ENCODE data around the gene RPL23.

Gene RPL23

GRCh38 chr17:38886643-38887010 is 33.1 kb upstream of the RPL23 start:
- CTCF ChIA-PET = no interaction called here
- POLR2A ChIA-PET = interaction anchor here (1.2 to 4.3 kb wide), 2 partner anchors 16 to 33 kb away, joined by 4 to 24 read pairs; partner anchors contain the start of genes LASP1 and RPL23

GRCh38 chr17:38885728-38886642 is 32.5 kb upstream of the RPL23 start:
- POLR2A ChIA-PET = interaction anchor here (1.2 to 4.3 kb wide), 3 partner anchors 16 to 61 kb away, joined by 3 to 24 read pairs (median 4); partner anchors contain the start of genes CWC25, LASP1 and RPL23
- TF ChIP-seq LEF1 (IDR thresholded peaks at IDR 0.05; ENCODE audit: borderline replicate concordance) (no peak), PKNOX1 (IDR thresholded peaks at IDR 0.05) (no peak), FOXM1 (IDR thresholded peaks at IDR 0.05; ENCODE audit: borderline replicate concordance) (no peak), TARDBP (IDR thresholded peaks at IDR 0.05) (no peak)
- DNase-seq (ENCODE audit: extremely low spot score) = no peak
- CTCF ChIA-PET = interaction anchor here (0.6 kb wide), 1 partner anchor 82 kb away, joined by 3 read pairs; no protein-coding TSS in a partner anchor

More at GRCh38 chr17:38886643-38887010, 33.1 kb upstream of the RPL23 start:
- no peak for TF ChIP-seq L3MBTL2 (conservative IDR thresholded peaks at IDR 0.05)
- TF ChIP-seq SUZ12 (IDR thresholded peaks at IDR 0.05) = no peak
- TF ChIP-seq BHLHE40 (IDR thresholded peaks at IDR 0.05; ENCODE audit: borderline replicate concordance) = no peak
- TF ChIP-seq TARDBP (IDR thresholded peaks at IDR 0.05) = no peak
- no peak for TF ChIP-seq SP1 (IDR thresholded peaks at IDR 0.05)
- TF ChIP-seq FOXA1 (IDR thresholded peaks at IDR 0.05) = no peak
- no peak for TF ChIP-seq FOXK2 (IDR thresholded peaks at IDR 0.05)
- no peak for TF ChIP-seq FOXM1 (IDR thresholded peaks at IDR 0.05; ENCODE audit: borderline replicate concordance)
- TF ChIP-seq ARNT (IDR thresholded peaks at IDR 0.05) = no peak
- TF ChIP-seq PKNOX1 (IDR thresholded peaks at IDR 0.05) = no peak
- TF ChIP-seq ZNF384 (IDR thresholded peaks at IDR 0.05) = no peak
- no peak for TF ChIP-seq NFRKB (IDR thresholded peaks at IDR 0.05)
- no peak for TF ChIP-seq HDGF (IDR thresholded peaks at IDR 0.05; ENCODE audit: borderline replicate concordance)
- no peak for TF ChIP-seq CTBP1 (IDR thresholded peaks at IDR 0.05; ENCODE audit: borderline replicate concordance)
- TF ChIP-seq ELF4 (IDR thresholded peaks at IDR 0.05) = no peak
- DNase-seq (ENCODE audit: extremely low spot score) = no peak

GRCh38 chr17:38885044-38885727 is 31.7 kb upstream of the RPL23 start:
- no peak for DNase-seq (ENCODE audit: extremely low spot score)
- no peak for TF ChIP-seq SUZ12 (IDR thresholded peaks at IDR 0.05)
- TF ChIP-seq LEF1 (IDR thresholded peaks at IDR 0.05; ENCODE audit: borderline replicate concordance) = no peak
- TF ChIP-seq L3MBTL2 (conservative IDR thresholded peaks at IDR 0.05) = no peak
- no peak for TF ChIP-seq NFRKB (IDR thresholded peaks at IDR 0.05)
- TF ChIP-seq ARNT (IDR thresholded peaks at IDR 0.05) = no peak
- TF ChIP-seq FOXM1 (IDR thresholded peaks at IDR 0.05; ENCODE audit: borderline replicate concordance) = no peak
- no peak for TF ChIP-seq SP1 (IDR thresholded peaks at IDR 0.05)
- no peak for TF ChIP-seq TARDBP (IDR thresholded peaks at IDR 0.05)
- no peak for TF ChIP-seq ZNF384 (IDR thresholded peaks at IDR 0.05)
- TF ChIP-seq ELF4 (IDR thresholded peaks at IDR 0.05) = no peak
- no peak for TF ChIP-seq BHLHE40 (IDR thresholded peaks at IDR 0.05; ENCODE audit: borderline replicate concordance)
- ChIA-PET CTCF (interaction anchor here (0.6 kb wide), 1 partner anchor 81 kb away, joined by 3 read pairs; no protein-coding TSS in a partner anchor), POLR2A (interaction anchor here (1.1 to 4.3 kb wide), 4 partner anchors 13 to 60 kb away, joined by 3 to 24 read pairs (median 4); partner anchors contain the start of genes CWC25, LASP1 and RPL23)

GRCh38 chr17:38883592-38884526 is 30.3 kb upstream of the RPL23 start:
- ChIA-PET POLR2A (interaction anchor here (0.7 to 4.3 kb wide), 2 partner anchors 13 kb away, joined by 5 to 24 read pairs; partner anchors contain the start of gene LASP1), CTCF (no interaction called here)
- peak; percentile 53; the same call in 1 of the 2 replicates for TF ChIP-seq ZNF384 (IDR thresholded peaks at IDR 0.05)
- TF ChIP-seq TARDBP (IDR thresholded peaks at IDR 0.05) = no peak
- no peak for DNase-seq (ENCODE audit: extremely low spot score)

- DNase-seq (ENCODE audit: extremely low spot score) = no peak
- TF ChIP-seq L3MBTL2 (conservative IDR thresholded peaks at IDR 0.05) (no peak), LEF1 (IDR thresholded peaks at IDR 0.05; ENCODE audit: borderline replicate concordance) (no peak), BHLHE40 (IDR thresholded peaks at IDR 0.05; ENCODE audit: borderline replicate concordance) (no peak), NFRKB (IDR thresholded peaks at IDR 0.05) (no peak), SUZ12 (IDR thresholded peaks at IDR 0.05) (no peak), FOXM1 (IDR thresholded peaks at IDR 0.05; ENCODE audit: borderline replicate concordance) (no peak), ELF4 (IDR thresholded peaks at IDR 0.05) (no peak), ARNT (IDR thresholded peaks at IDR 0.05) (no peak), SP1 (IDR thresholded peaks at IDR 0.05) (no peak), FOXA1 (IDR thresholded peaks at IDR 0.05) (no peak), HDGF (IDR thresholded peaks at IDR 0.05; ENCODE audit: borderline replicate concordance) (no peak), ZNF384 (IDR thresholded peaks at IDR 0.05) (no peak), CTBP1 (IDR thresholded peaks at IDR 0.05; ENCODE audit: borderline replicate concordance) (no peak), FOXK2 (IDR thresholded peaks at IDR 0.05) (no peak), TARDBP (IDR thresholded peaks at IDR 0.05) (no peak), PKNOX1 (IDR thresholded peaks at IDR 0.05) (no peak)
- CTCF ChIA-PET = interaction anchor here (1.0 kb wide), 1 partner anchor 41 kb away, joined by 4 read pairs; no protein-coding TSS in a partner anchor
- POLR2A ChIA-PET = interaction anchor here (1.0 to 4.0 kb wide), 3 partner anchors 12 to 317 kb away, joined by 4 to 42 read pairs (median 5); partner anchors contain the start of genes CWC25, LASP1 and RPL19
Measured at GRCh38 chr17:38882870-38883269, 29.3 kb upstream of the RPL23 start.

All from HEK293T (cell line).